Measurements from ENCODE around the gene MBNL1. TPM values are rescaled to one million over a fixed set of nuclear protein-coding genes. Genes with fewer than 3 reads are reported as not detected.
A peak's percentile ranks its signal among the peaks of the same experiment; 100 is the strongest.

Gene MBNL1
- total RNA-seq, 3 donors from 2014 or later = 314 to 702 (median 353) TPM

DNA sequence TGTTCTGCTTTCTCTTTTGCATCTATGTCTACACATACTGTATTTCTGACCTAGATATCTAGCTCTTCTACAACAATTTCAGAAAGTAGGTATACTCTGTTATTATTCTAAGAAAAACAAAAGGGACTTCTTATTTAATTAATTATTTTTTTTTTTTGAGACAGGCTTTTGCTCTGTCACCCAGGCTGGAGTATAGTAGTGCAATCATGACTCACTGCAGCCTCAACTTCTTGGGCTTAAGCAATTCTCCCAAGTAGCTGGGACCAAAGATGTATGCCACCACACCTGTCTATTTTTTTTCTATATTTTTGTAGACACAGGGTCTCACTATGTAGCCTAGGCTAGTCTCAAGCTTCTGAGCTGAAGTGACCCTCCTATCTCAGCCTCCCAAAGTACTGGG is 130.6 kb downstream of the MBNL1 start:
- no peak for DNase-seq (ENCODE audit: low spot score in 2 of 2)
- no peaks in the 10 kb centered on the region for H3K27me3 ChIP-seq
- H3K4me1 ChIP-seq = peaks cover 0 to 10% of the 10 kb centered on the region in 2 donors
- TF ChIP-seq POLR2AphosphoS5 (IDR thresholded peaks at IDR 0.05) (no peak), POLR2A (IDR thresholded peaks at IDR 0.05) (no peak)
- TF ChIP-seq, protein P1, sequence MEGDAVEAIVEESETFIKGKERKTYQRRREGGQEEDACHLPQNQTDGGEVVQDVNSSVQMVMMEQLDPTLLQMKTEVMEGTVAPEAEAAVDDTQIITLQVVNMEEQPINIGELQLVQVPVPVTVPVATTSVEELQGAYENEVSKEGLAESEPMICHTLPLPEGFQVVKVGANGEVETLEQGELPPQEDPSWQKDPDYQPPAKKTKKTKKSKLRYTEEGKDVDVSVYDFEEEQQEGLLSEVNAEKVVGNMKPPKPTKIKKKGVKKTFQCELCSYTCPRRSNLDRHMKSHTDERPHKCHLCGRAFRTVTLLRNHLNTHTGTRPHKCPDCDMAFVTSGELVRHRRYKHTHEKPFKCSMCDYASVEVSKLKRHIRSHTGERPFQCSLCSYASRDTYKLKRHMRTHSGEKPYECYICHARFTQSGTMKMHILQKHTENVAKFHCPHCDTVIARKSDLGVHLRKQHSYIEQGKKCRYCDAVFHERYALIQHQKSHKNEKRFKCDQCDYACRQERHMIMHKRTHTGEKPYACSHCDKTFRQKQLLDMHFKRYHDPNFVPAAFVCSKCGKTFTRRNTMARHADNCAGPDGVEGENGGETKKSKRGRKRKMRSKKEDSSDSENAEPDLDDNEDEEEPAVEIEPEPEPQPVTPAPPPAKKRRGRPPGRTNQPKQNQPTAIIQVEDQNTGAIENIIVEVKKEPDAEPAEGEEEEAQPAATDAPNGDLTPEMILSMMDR (IDR thresholded peaks at IDR 0.05) = no peak
- H3K27ac ChIP-seq = peak overlapping the region in 1 of 2 donors; percentile 54
- H3K4me3 ChIP-seq = no peak overlapping the region
- intact Hi-C loops (cut with DNase I; ENCODE audit: low total_unique reads) = no loop called here
- no peaks in the 10 kb centered on the region for H3K9me3 ChIP-seq
- H3K36me3 ChIP-seq = no peaks in the 10 kb centered on the region

DNA sequence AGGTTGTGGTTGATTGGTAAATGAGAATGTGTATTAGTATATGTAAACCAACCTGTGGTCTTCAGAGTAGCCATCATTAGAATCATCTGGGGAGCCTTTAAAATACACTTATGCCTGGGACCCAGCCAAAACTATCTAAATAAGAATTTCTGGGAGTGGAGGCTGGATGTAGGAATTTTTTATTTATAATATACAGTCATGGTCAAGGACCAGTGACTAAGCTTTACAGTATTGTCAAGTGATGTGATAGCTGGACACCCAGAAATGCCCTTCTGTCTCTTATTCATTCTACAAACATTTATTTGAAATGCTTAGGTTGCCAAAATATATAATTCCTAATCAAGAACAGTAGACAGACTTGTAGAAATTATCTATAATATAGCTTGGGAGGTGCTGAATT is 132.2 kb downstream of the MBNL1 start:
- Histone ChIP-seq H3K4me3 (no peak overlapping the region), H3K27me3 (no peaks in the 10 kb centered on the region), H3K36me3 (no peaks in the 10 kb centered on the region), H3K9me3 (no peaks in the 10 kb centered on the region), H3K4me1 (peaks cover 0 to 10% of the 10 kb centered on the region in 2 donors), H3K27ac (peak overlapping the region in 1 of 2 donors; percentile 54)
- TF ChIP-seq, protein P1 (IDR thresholded peaks at IDR 0.05) = no peak
- no peak for TF ChIP-seq POLR2AphosphoS5 (IDR thresholded peaks at IDR 0.05)
- no peak for TF ChIP-seq POLR2A (IDR thresholded peaks at IDR 0.05)
- DNase-seq (ENCODE audit: low spot score in 2 of 2) = no peak
- intact Hi-C loops (cut with DNase I; ENCODE audit: low total_unique reads) = no loop called here

DNA sequence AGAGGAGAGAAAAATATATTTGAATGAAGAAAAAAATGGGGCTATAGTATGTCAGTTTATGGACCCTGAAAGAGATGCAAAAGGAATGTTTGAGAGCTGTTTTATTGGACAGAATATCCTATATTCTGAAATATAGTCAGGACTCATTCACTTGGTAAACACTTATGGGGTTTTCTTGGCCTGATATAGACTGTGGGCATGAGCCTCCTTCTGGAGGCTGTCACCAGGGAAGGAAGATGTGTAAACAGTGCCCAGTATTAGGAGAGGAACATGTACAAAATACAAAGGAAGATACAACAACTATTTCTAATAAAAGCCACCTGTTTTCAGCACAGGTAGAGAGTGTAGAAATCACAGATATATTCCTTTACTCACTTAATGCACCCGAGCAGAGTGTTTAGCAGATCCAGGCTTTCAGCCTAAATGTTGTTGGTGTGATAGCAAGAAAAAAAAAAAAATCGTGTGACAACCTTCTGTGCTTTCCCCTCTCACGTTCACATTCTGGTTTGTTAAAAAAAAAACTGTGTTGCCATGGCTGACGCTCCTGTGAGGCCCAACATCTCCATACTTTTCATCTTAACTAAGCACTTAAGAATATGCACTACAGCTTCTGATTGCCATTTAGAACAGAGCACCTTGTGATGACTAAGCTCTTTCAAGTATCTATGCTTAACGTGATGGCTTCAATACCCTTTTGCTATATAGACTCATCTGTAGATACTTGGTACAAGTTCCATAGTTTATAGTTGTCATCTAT is 134.1 kb downstream of the MBNL1 start:
- intact Hi-C loops (cut with DNase I; ENCODE audit: low total_unique reads) = no loop called here

DNA sequence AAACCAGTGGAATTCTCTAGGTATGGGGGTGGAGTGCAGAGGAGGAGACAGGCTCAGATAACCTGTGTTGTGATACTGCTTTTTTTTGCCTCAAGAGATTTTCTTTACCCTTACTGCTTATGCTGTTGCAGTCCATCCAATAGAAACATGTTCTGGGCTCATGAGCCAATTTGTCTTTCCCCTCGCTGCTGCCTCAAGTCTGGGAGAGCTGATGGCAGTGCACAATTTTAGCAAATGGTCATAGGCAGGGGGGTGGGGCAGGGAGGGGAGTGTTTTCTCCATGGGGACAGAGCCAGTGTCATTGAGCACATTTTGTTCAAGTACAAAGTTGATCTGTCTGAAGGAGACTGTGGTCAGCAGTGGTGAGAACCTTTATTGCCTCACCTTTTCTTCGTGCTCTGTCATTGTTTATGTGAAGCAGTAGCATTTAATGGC is 134.9 kb downstream of the MBNL1 start:
- no peak for TF ChIP-seq POLR2AphosphoS5 (IDR thresholded peaks at IDR 0.05)
- TF ChIP-seq, protein P1 (IDR thresholded peaks at IDR 0.05) = no peak
- no peak for TF ChIP-seq POLR2A (IDR thresholded peaks at IDR 0.05)
- no peaks in the 10 kb centered on the region for H3K9me3 ChIP-seq
- H3K27me3 ChIP-seq = no peaks in the 10 kb centered on the region
- no peaks in the 10 kb centered on the region for H3K36me3 ChIP-seq
- intact Hi-C loops (cut with DNase I; ENCODE audit: low total_unique reads) = no loop called here
- DNase-seq (ENCODE audit: low spot score in 2 of 2) = peak in 1 of 2 donors; percentile 76
- peak overlapping the region; percentile 36 to 66 for H3K27ac ChIP-seq
- no peak overlapping the region for H3K4me3 ChIP-seq
- H3K4me1 ChIP-seq = peaks cover 0 to 10% of the 10 kb centered on the region in 2 donors

More for the DNA sequence above, 134.1 kb downstream of the MBNL1 start:
- Histone ChIP-seq H3K4me1 (peaks cover 0 to 10% of the 10 kb centered on the region in 2 donors), H3K36me3 (no peaks in the 10 kb centered on the region), H3K4me3 (no peak overlapping the region), H3K9me3 (no peaks in the 10 kb centered on the region), H3K27me3 (no peaks in the 10 kb centered on the region), H3K27ac (peak overlapping the region; percentile 4 to 66)
- no peak for DNase-seq (ENCODE audit: low spot score in 2 of 2)
- TF ChIP-seq, protein P1 (IDR thresholded peaks at IDR 0.05) = no peak
- TF ChIP-seq POLR2A (IDR thresholded peaks at IDR 0.05) (no peak), POLR2AphosphoS5 (IDR thresholded peaks at IDR 0.05) (no peak)

DNA sequence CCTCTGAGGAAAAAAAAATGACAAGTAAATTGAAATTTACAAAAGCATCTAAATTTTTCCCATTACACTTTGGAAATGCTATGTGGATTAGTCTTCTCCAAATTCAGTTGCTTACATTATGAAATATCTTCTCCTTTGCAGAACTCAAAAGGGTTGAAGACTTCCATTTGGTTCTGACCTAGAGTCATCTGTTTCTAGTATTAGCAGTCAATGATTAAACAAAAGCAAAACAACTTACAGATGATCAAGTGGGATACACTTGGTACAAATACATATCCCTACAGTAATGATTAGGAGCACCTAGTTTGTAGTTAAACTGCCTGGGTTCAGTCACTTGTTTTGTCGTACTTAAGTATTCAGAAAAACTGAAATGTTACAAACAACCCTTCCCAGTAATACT is 136.2 kb downstream of the MBNL1 start:
- no peaks in the 10 kb centered on the region for H3K36me3 ChIP-seq
- intact Hi-C loops (cut with DNase I; ENCODE audit: low total_unique reads) = no loop called here
- peaks cover 0 to 5% of the 10 kb centered on the region in 2 donors for H3K4me1 ChIP-seq
- no peak overlapping the region for H3K4me3 ChIP-seq
- TF ChIP-seq POLR2AphosphoS5 (IDR thresholded peaks at IDR 0.05) (no peak), POLR2A (IDR thresholded peaks at IDR 0.05) (no peak)
- TF ChIP-seq, protein P1 (IDR thresholded peaks at IDR 0.05) = no peak
- DNase-seq (ENCODE audit: low spot score in 2 of 2) = no peak
- no peaks in the 10 kb centered on the region for H3K9me3 ChIP-seq
- H3K27me3 ChIP-seq = no peaks in the 10 kb centered on the region
- H3K27ac ChIP-seq = peak overlapping the region; percentile 33 to 73

Data from breast epithelium (tissue), 4 donors.